HG03558 (cell line): ENCODE results near the gene NOX3.
"Not testable (repeated sequence)": the region's sequence is repeated elsewhere in the genome, so short reads cannot be mapped to it uniquely, and the experiment has no call there.

ENCODE experiments used
- ATAC-seq: cut with Tn5 transposase; IDR thresholded peaks from one replicate; pipeline ENCODE4 v1.9.1; 2021; ENCODE audit warnings: moderate number of reproducible peaks; ENCODE audit not compliant: unreplicated experiment; ENCODE audit errors: extremely low read depth

Gene NOX3

GRCh38 chr6:155377061-155377460, 78.6 kb downstream of the NOX3 start:
- no peak for ATAC-seq

DNA sequence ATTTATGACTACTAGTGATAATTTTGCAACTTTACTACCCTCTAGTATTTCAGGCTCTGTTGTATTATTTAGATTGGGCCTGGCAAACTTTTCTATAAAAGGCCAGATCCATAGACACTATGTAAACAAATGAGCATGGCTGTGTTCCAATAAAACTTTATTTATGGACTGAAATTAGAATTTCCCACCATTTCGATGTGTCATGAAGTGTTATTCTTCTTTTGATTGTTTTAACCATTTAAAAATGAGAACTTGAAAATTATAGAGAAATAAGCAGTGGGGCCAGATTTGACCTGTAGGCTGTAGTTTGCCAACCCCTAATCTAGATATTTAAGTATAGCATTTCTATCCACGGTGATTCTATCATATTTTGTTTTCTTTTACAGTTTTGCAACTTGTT, 79.8 kb downstream of the NOX3 start:
- no peak for ATAC-seq

GRCh38 chr6:155374681-155375080, 81.0 kb downstream of the NOX3 start:
- no peak for ATAC-seq

DNA sequence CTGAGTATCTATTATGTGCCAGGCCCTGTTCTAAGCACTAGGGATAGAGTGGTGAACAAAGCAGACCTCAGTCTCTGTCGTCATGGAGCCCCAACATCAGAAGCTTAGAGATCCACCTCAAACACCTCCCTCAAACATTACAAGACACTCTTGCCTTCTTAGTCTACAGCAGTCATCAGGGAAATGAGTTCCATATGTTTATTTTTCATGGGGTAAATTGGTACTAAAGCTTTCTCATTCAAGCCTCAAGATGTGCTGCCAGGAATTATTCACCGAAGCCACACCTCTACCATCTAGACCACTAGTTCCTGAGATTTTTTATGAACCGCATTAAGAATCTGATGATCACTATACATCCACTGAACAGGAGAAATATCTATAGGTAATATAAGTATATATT, 82.4 kb downstream of the NOX3 start:
- ATAC-seq, result no peak

DNA sequence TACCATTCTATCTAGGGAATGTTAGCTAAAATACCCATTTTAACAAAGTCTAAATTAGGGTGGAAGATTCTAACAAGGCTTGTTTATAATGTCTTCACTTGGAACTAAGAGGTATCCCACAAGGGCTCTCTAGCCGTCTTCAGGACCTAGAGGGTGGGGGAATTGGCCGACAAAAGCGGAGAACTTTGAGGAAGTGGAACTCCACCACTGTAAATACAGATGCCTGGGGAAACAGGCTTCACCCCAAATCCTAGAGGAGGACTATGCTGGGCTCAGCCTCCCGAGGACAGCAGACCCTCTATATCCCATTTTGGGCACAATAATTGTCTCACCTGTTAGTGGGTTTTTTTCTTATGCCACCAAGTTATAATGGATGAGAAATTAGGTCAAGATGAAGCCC, 83.4 kb downstream of the NOX3 start:
- no peak for ATAC-seq

DNA sequence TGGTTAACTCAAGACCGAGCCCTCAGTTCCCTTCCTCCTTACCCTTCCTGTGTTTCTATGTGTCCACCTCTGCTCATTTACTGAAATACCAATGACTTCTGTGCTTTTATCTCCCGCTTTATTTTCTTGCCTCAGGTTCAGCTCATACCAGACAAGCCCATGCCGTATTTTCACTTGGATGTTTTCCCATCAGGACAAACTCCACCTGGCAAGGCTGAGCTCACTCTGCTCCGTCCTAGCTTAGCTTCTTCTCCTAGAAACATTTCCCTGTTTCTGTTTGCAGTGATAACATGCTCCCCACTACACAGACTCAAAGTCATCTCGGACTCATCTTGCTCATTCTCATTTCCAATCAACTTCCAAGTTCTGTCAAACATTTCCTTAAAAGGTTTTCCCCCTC, 84.4 kb downstream of the NOX3 start:
- ATAC-seq, result no peak

GRCh38 chr6:155366325-155366724, 89.3 kb downstream of the NOX3 start:
- ATAC-seq, result no peak

DNA sequence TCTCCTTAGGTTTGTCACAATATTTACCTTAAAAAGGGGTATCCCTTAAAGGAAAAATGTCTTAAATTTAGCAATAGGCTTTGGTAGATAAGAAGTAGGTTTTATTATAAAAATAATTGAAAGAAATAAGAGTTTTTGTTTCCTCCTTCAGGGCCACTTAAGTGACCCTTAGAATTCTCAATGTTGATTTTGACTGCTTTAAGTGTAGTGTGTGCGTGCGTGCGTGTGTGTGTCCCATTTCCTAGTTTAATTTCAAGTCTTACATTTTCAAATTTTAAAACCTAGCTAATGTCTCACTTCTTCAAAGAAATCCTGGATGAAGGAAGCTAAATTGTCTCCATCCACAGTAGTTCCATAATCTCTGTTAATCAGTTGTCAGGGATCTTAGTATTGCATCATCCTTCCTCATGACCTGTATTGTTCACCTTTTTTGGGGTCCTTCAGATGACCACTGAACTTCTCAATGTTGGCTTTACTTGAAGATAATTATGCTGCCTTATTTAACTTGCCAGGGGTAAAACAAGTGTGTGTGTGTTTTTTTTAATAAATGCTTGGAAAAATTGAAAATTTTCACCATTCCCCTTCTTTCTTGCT, 90.7 kb downstream of the NOX3 start:
- no peak for ATAC-seq

DNA sequence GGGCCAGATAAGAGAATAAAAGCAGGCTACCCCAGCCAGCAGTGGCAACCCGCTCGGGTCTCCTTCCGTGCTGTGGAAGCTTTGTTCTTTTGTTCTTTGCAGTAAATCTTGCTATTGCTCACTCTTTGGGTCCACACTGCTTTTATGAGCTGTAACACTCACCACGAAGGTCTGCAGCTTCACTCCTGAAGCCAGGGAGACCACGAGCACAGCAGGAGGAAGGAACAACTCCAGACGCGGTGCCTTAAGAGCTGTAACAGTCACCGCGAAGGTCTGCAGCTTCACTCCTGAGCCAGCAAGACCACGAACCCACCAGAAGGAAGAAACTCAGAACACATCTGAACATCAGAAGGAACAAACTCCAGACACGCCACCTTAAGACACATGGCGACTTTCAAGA, 91.6 kb downstream of the NOX3 start:
- not testable (repeated sequence) for ATAC-seq

GRCh38 chr6:155362968-155363632, 92.5 kb downstream of the NOX3 start:
- not testable (repeated sequence) for ATAC-seq

GRCh38 chr6:155354167-155354566, 101.5 kb downstream of the NOX3 start:
- ATAC-seq, result no peak

DNA sequence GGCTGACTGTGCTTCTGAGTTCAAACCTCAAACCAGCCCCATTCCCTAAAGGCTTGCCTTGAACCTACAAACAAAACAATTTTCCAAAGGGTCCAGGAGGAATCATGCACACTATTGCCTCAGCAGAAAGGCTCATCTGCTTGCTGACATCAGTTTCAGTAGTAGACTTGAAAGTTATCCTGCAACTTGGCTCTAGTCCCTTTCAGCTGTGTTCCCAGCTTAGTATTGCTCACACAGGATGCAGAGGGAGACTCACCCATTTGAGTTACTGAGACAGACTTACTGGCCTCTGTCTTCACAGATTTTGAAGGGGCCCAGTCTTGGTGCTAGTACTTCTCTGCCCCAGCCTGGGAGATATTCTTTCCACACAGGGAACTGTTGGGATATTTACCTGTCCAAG, 102.8 kb downstream of the NOX3 start:
- no peak for ATAC-seq

DNA sequence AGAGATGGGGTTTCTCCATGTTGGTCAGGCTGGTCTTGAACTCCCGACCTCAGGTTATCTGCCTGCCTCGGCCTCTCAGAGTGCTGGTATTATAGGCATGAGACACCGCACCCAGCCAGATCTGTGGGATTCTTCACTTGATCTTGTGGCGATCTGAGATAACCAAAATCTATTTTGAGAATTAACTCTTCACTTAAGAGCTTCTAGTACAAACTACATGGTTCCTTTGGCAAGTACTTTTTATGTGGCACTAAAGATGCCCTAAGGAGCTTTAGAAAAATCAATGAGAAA, 103.6 kb downstream of the NOX3 start:
- no peak for ATAC-seq

DNA sequence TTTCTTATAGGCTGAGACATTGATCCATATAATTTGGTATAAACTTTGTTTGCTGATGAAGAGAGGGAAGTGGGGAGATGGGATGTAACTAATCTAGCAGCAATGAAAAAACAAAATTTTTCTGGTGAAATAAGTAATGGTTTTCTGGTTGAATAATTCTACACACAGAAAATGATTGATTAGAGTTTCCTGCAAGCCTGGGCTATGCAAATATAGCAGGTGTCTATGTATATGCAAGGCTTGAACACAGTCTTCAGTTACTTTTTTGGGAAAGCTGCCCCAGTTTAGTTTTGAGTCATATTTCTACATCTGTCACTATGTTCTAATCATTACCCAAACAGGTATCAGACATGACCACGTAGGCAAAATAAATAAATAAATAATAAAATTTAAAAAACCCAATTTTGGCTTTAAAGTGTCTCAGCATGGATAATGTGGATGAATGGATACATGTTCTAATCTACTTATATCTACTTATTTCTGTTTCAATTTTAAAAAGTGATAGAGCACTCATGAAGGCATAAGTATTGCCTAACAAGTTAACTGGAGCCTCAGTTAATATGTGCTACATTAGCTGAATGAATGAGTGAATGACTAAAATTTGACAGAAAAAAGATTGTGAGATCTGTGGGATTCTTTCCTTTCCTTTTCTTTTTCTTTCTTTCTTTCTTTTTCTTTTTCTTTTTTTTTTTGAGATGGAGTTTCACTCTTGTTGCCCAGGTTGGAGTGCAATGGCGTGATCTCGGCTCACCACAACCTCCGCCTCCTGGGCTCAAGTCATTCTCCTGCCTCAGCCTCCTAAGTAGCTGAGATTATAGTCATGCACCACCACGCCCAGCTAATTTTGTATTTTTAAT, 104.1 kb downstream of the NOX3 start:
- peak; percentile 94 for ATAC-seq

DNA sequence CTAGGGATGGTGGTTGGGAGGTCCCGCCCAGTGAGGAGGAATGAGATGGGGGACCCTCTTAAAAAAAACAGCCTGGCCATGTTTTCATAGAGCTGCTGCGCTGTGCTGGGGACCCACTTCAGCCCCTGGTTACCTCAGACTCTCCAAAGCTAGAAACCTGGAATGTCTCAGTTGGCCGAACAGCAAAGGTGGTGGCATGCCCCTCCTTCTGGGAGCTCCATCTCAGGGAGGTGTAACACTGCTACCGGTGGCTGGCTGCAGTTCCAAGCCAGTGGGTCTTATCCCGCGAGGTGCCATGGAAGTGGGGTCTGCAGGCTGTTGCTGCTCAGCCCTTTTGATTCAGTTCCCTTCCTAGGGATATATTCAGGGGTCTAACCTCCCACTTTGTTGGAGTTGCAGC, 105.7 kb downstream of the NOX3 start:
- no peak for ATAC-seq

- ATAC-seq, result no peak
Observed at GRCh38 chr6:155349129-155349528, 106.5 kb downstream of the NOX3 start.

- ATAC-seq, result no peak
Observed at GRCh38 chr6:155347800-155348199, 107.8 kb downstream of the NOX3 start.

- no peak for ATAC-seq
Observed at GRCh38 chr6:155346957-155347356, 108.7 kb downstream of the NOX3 start.
